Superior temporal gyrus (tissue), 1 donor: ENCODE data around the gene ARHGEF3.
"Not testable (repeated sequence)": the region's sequence is repeated elsewhere in the genome, so short reads cannot be mapped to it uniquely, and the experiment has no call there.

Source experiments
- DNase-seq: peaks from one replicate; pipeline ENCODE4 v3.0.0-alpha.2; 2016; ENCODE audit errors: extremely low spot score

The ARHGEF3 gene

GRCh38 chr3:56771376-56771775 is 30.4 kb downstream of the ARHGEF3 start:
- DNase-seq, result no peak

GRCh38 chr3:56769116-56769707 is 32.5 kb downstream of the ARHGEF3 start:
- DNase-seq, result no peak

GRCh38 chr3:56764904-56765547 is 36.7 kb downstream of the ARHGEF3 start:
- DNase-seq, result no peak

- no peak for DNase-seq
Measured at GRCh38 chr3:56764184-56764583, 37.6 kb downstream of the ARHGEF3 start.

- DNase-seq, result no peak
Measured at GRCh38 chr3:56763233-56763632, 38.5 kb downstream of the ARHGEF3 start.

GRCh38 chr3:56762718-56763117 is 39.0 kb downstream of the ARHGEF3 start:
- DNase-seq, result no peak

GRCh38 chr3:56761887-56762651 is 39.7 kb downstream of the ARHGEF3 start:
- DNase-seq, result no peak

GRCh38 chr3:56761023-56761422 is 40.7 kb downstream of the ARHGEF3 start:
- DNase-seq, result no peak

GRCh38 chr3:56759532-56759931 is 42.2 kb downstream of the ARHGEF3 start:
- DNase-seq, result no peak

- DNase-seq, result no peak
Measured at GRCh38 chr3:56758539-56758981, 43.2 kb downstream of the ARHGEF3 start.

- DNase-seq, result not testable (repeated sequence)
Measured at GRCh38 chr3:56758042-56758441, 43.7 kb downstream of the ARHGEF3 start.

- no peak for DNase-seq
Measured at GRCh38 chr3:56754741-56755417, 46.9 kb downstream of the ARHGEF3 start.

- DNase-seq, result no peak
Measured at GRCh38 chr3:56753206-56753820, 48.4 kb downstream of the ARHGEF3 start.

GRCh38 chr3:56751056-56751707 is 50.6 kb downstream of the ARHGEF3 start:
- no peak for DNase-seq

GRCh38 chr3:56748663-56749231 is 53.0 kb downstream of the ARHGEF3 start:
- no peak for DNase-seq

- no peak for DNase-seq
Measured at GRCh38 chr3:56747150-56747549, 54.6 kb downstream of the ARHGEF3 start.

GRCh38 chr3:56744016-56744415 is 57.7 kb downstream of the ARHGEF3 start:
- DNase-seq, result no peak

- DNase-seq, result no peak
Measured at GRCh38 chr3:56742887-56743286, 58.9 kb downstream of the ARHGEF3 start.

GRCh38 chr3:56739036-56739435 is 62.7 kb downstream of the ARHGEF3 start:
- DNase-seq, result no peak

- no peak for DNase-seq
Measured at GRCh38 chr3:56737006-56737405, 64.7 kb downstream of the ARHGEF3 start.

- DNase-seq, result no peak
Measured at GRCh38 chr3:56732109-56732508, 69.6 kb downstream of the ARHGEF3 start.
